Activated T-helper 2 cell treated with anti-CD3 and anti-CD28 coated beads, Interferon-gamma antibody, Interleukin-2, Interleukin-4, amounts not matched to agents 10 μg/mL and 5 μg/mL and 100 μg/mL, durations not matched to agents 14 hours and 24 hours and 36 hours (primary cell): ENCODE measurements around the gene PIP4K2B. TPM values are rescaled to one million over a fixed set of nuclear protein-coding genes. Genes with fewer than 3 reads are reported as not detected.
"Not testable (repeated sequence)": the region's sequence is repeated elsewhere in the genome, so short reads cannot be mapped to it uniquely, and the experiment has no call there.

ENCODE experiments used
- DNase-seq: peaks from one replicate; pipeline ENCODE4 v3.0.0; 2021; ENCODE audit warnings: low spot score
- H3K27ac Mint-ChIP-seq: one replicate; pipeline ENCODE4 v1.8.0; 2021; ENCODE audit warnings: mixed read lengths
- H3K27me3 Mint-ChIP-seq: one replicate; pipeline ENCODE4 v1.8.0; 2021; ENCODE audit warnings: low read depth, mixed read lengths
- H3K36me3 Mint-ChIP-seq: one replicate; pipeline ENCODE4 v1.8.0; 2021; ENCODE audit warnings: low read depth, mixed read lengths
- H3K4me1 Mint-ChIP-seq: one replicate; pipeline ENCODE4 v1.8.0; 2021; ENCODE audit warnings: low read depth, mixed read lengths
- H3K4me3 Mint-ChIP-seq: one replicate; pipeline ENCODE4 v1.8.0; 2021; ENCODE audit warnings: low read depth, mild to moderate bottlenecking, moderate library complexity, mixed read lengths
- H3K9me3 Mint-ChIP-seq: one replicate; pipeline ENCODE4 v1.8.0; 2021; ENCODE audit warnings: mixed read lengths
- intact Hi-C: fragments of 100-400 bp; cut with micrococcal nuclease; formaldehyde crosslinking; loops from one replicate; pipeline ENCODE4 v1.15.1; 2023
- total RNA-seq: library from RNA; stranded (reverse); gene quantifications from 2 replicates; pipeline ENCODE4 v1.2.3, GENCODE V29; 2022

Gene PIP4K2B
- total RNA-seq, 1 donor from 2014 or later: 35.3 TPM

DNA sequence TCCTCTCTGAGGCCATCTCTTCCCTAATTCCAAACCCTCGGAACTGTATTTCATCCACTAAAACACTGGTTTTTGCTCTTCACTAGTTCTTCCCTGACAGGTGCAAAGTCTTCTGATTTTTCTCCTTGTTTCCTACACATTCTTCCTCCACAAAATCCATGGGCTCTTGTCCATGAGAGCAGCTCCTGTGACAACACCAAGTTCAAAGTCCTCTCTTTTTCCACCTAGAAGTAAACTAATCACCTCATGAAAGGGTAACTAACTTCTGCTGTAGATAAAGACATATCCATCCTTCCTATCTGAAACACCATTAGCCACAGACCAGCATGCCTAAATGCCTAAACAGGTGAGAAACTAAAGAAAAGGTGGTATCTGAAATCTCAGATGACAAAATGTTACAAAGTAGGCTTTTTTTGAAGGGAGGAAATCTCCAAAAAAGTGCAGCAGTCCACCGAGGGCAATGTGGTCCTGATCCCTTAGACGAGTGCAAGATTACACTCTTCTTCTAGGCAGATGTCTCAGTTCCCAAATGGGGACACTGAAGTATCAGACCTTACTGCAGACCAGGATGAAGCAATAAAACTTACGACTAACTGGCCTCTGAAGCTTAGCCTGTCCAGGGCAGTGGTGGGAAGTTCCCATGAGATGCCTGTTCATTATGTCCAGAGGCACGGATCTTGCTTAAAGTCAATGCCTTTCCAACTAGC, 2.8 kb downstream of the PIP4K2B start:
- Mint-ChIP-seq H3K4me3 (peak overlapping the region; percentile 27), H3K36me3 (peaks cover 50% of the 10 kb centered on the region), H3K27ac (no peak overlapping the region), H3K9me3 (no peaks in the 10 kb centered on the region), H3K4me1 (peaks cover 34% of the 10 kb centered on the region), H3K27me3 (no peaks in the 10 kb centered on the region)
- intact Hi-C loops: loop anchor here (5.0 kb wide), 2 partner anchors 71 to 356 kb away; partner anchors contain the start of gene PLXDC1
- no peak for DNase-seq

DNA sequence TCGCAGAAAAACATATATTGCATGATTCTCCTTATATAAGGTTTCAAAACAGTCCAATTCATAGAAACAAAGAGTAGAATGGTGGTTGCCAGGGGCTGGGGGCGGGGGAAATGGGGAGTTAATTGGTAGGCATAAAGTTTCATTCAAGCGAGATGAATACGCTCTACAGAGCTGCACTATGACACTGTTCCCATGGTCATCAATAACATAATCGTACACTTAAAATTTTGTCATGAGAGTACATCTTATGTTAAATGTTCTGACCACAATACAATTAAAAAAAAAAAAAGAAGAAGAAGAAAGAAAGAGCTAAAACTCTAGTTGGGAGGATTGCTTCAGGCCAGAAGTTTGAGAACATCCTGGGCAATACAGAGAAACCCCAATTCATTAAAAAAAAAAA, 5.1 kb downstream of the PIP4K2B start:
- Mint-ChIP-seq H3K4me1 (peaks cover 28% of the 10 kb centered on the region), H3K36me3 (peaks cover 36% of the 10 kb centered on the region), H3K4me3 (no peak overlapping the region), H3K27me3 (no peaks in the 10 kb centered on the region), H3K27ac (no peak overlapping the region), H3K9me3 (no peaks in the 10 kb centered on the region)
- intact Hi-C loops: no loop called here
- no peak for DNase-seq

DNA sequence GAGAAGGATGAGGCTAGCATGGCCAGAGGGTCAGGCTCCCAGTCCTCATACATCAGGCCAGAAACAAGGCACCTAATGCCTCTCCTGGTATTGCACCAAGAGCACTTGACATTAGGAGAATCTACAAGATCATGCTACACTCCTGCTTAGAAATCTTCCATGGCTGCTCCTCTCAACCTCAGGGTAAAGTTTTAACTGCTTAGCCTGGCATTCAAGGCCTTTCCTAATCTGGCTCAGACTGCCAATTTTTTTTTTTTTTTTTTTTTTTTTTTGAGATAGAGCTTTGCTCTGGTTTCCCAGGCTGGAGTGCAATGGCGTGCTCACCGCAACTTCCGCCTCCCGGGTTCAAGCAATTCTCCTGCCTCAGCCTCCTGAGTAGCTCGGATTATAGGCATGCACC, 8.2 kb downstream of the PIP4K2B start:
- Mint-ChIP-seq H3K4me3 (no peak overlapping the region), H3K27ac (no peak overlapping the region), H3K4me1 (peaks cover 4% of the 10 kb centered on the region), H3K27me3 (no peaks in the 10 kb centered on the region), H3K36me3 (peaks cover 26% of the 10 kb centered on the region), H3K9me3 (no peaks in the 10 kb centered on the region)
- intact Hi-C loops: no loop called here
- no peak for DNase-seq

DNA sequence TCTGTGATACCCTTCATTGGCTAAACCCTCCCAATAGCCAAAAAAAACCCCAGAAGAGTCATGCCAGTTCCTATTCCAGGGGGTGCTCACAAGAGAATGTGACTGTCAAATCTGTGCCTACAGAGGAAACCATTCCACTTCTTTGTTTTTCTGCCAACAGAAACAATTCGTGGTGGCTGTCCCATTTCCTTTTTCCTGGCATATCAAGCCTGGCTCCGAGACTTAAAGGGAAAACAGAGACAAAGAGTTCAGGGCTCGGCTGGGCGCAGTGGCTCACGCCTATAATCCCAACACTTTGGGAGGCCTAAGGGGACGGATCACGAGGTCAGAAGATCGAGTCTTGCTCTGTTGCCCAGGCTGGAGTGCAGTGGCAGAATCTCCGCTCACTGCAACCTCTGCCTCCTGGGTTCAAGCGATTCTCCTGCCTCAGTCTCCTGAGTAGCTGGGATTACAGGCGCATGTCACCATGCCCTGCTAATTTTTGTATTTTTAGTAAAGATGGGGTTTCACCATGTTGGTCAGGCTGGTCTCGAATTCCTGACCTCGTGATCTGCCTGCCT, 9.1 kb downstream of the PIP4K2B start:
- intact Hi-C loops, H3K4me1 Mint-ChIP-seq, H3K27me3 Mint-ChIP-seq, H3K4me3 Mint-ChIP-seq, H3K27ac Mint-ChIP-seq, DNase-seq, H3K9me3 Mint-ChIP-seq: not testable (repeated sequence)
- peaks cover 28% of the 10 kb centered on the region for H3K36me3 Mint-ChIP-seq

DNA sequence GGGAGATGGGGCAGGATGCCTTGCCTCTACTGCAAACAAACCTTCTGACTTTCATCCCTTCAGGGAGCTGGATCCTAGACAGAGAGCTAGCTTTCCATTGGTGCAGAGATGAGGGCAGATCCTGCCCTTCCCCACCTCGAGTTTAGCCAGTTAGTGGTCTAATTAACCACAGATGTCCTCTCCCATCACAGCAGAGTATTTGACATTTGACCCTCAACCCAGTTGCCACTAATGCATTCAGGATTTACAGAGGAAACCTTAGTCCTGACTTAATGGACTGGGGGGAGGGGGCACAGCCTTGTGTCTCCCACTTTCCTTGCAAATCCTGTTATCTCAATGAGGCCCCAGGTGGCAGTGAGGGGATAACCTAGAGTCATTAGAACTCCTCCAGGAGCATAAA, 10.2 kb downstream of the PIP4K2B start:
- Mint-ChIP-seq H3K9me3 (no peaks in the 10 kb centered on the region), H3K27ac (no peak overlapping the region), H3K36me3 (peaks cover 35% of the 10 kb centered on the region), H3K4me3 (no peak overlapping the region), H3K4me1 (peaks cover 2% of the 10 kb centered on the region), H3K27me3 (no peaks in the 10 kb centered on the region)
- intact Hi-C loops: no loop called here
- no peak for DNase-seq

DNA sequence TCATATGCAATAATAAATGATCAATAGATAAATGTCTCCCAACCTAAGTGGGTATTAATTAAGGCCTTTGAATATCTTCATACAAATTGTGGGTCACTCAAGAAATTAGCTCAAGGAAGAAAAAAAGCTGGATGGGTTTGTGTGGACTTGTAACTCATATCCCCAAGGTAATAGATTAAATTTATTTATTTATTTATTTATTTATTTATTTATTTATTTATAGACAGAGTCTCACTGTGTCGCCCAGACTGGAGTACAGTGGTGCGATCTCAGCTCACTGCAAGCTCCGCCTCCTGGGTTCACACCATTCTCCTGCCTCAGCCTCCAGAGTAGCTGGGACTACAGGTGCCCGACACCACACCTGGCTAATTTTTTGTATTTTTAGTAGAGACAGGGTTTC, 11.4 kb downstream of the PIP4K2B start:
- H3K9me3 Mint-ChIP-seq, DNase-seq, H3K27me3 Mint-ChIP-seq, H3K27ac Mint-ChIP-seq, H3K4me1 Mint-ChIP-seq, intact Hi-C loops, H3K4me3 Mint-ChIP-seq: not testable (repeated sequence)
- H3K36me3 Mint-ChIP-seq: peaks cover 35% of the 10 kb centered on the region

DNA sequence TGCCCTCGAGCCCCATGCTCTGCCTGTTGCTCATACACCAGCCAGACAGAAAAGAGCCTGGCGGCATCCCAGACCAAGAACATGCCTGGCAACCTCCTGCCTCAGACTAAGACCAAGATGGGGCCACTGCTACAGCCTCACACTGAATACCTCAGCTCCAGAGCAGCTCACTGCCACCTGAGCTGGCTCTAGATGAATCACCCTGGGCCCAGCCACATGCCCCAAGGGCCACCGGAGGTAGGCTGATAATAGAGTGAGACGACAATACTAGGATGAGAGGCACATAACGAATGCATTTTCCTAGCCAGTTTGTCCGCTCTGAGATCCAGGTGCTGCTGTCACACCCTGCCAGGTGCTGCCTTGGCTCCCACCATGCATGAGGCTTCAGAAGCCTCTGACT, 13.0 kb downstream of the PIP4K2B start:
- no peaks in the 10 kb centered on the region for H3K4me1 Mint-ChIP-seq
- no peak overlapping the region for H3K4me3 Mint-ChIP-seq
- H3K27ac Mint-ChIP-seq: no peak overlapping the region
- H3K9me3 Mint-ChIP-seq: no peaks in the 10 kb centered on the region
- no peak for DNase-seq
- intact Hi-C loops: no loop called here
- peaks cover 39% of the 10 kb centered on the region for H3K36me3 Mint-ChIP-seq
- H3K27me3 Mint-ChIP-seq: no peaks in the 10 kb centered on the region

DNA sequence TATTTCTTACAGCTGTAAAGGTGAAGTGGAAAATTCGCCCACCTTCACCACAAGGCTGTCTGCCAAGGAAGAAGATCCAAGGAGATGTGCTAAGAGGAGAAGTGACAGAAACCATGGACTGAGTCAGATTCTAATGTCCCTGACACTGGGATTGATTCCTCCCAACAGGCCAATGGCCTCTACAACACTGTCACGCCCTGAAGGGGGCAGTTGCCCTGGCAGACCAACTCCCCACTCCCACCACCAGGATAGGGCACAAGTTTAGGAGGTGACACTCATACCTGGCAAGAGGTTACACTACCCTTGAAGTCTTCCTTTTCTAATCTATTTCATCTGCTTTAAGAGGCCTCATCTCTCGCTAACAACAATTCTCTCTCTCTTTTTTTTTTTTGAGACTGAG, 16.1 kb downstream of the PIP4K2B start:
- Mint-ChIP-seq H3K27ac (no peak overlapping the region), H3K36me3 (peaks cover 66% of the 10 kb centered on the region), H3K9me3 (no peaks in the 10 kb centered on the region), H3K4me1 (no peaks in the 10 kb centered on the region), H3K4me3 (no peak overlapping the region), H3K27me3 (no peaks in the 10 kb centered on the region)
- intact Hi-C loops: no loop called here
- DNase-seq: no peak

DNA sequence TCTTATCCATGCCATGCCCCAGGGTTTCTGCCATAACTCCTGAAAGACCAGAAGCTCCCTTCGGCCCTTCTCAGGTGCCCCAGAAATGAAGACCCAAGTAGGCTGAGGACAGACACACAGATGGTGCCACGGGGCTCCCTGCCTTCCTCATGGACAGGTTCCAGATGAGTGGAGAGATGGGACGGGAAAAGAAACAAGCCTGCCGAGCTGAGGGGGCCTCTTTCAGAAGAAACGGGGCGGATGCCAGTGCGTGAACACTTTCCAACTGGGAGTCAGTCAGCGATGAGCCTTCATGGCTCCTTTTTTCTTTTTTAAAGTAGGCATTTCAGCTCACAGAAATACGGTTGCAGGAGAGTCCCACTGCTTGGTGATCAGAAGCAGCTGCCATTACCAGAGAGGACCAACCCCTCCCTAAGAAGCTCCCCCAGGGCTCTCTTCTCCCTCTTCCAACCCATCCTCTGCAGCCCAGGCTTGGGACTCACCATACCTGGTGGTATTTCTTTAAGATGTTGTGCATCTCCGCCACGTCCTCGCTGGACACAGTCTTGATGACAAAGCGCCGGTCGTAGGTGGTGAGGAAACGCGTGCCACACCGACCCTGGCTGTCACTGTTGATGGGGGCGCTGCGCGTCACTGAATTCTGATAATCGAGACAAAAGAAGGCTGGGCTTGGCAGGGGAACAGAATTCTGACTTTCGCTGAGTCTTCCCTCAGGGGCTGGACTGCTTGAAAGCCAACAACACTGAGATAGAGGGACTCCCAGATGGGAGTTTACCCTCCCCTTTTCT, 19.2 kb downstream of the PIP4K2B start:
- H3K4me1 Mint-ChIP-seq: no peaks in the 10 kb centered on the region
- intact Hi-C loops: no loop called here
- no peaks in the 10 kb centered on the region for H3K27me3 Mint-ChIP-seq
- peaks cover 60% of the 10 kb centered on the region for H3K36me3 Mint-ChIP-seq
- H3K9me3 Mint-ChIP-seq: no peaks in the 10 kb centered on the region
- no peak overlapping the region for H3K27ac Mint-ChIP-seq
- no peak for DNase-seq
- H3K4me3 Mint-ChIP-seq: no peak overlapping the region

DNA sequence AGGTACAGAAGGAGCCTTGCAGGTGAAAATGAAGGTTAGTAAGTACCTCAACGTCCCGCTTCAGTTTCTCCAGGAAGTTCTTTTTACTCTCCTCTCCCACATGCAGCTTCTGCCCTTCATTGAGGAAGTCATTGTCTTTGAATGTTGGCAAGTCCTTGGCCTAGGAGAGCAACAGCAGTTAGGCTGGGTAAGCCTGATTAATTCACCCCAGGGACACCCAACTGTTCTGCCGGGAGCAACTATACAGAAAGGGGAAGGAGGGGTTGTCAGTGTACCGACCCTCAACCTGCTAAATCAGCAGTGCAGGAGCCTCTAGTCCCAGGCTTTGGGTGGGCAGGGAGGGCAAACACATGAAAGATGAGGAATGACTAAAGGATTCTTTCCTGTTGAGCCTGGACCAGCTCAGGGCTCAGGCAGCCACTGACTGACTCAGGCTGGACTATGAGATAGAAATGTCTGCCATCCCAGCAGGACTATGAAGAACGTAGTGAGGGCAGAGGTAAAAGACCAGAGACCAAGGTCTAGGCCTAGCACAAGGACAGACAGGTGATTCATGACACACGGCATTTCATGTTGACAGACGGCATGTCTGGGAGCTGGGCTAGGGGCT, 21.6 kb downstream of the PIP4K2B start:
- Mint-ChIP-seq H3K27ac (no peak overlapping the region), H3K9me3 (no peaks in the 10 kb centered on the region), H3K4me3 (no peak overlapping the region), H3K36me3 (peaks cover 60% of the 10 kb centered on the region), H3K27me3 (no peaks in the 10 kb centered on the region), H3K4me1 (no peaks in the 10 kb centered on the region)
- no peak for DNase-seq
- intact Hi-C loops: no loop called here

DNA sequence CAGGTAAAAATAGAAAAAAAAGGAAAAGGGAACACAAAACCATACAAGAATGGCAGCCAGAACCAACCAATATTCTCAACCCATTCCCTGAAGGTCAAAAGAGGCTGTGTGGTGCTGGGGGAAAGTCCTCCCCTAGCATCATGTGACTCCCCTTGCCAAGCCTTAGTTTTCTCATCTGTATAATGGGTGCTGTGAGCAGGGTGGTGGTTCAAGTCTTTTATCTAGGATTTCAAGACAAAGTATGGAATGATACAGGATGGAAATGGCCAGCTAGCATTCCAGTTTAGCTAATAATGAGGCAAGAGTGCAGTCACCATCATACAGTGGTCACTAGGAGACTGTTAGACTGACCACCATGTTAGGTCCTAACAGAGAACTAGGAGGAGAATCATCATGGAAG, 26.1 kb downstream of the PIP4K2B start:
- H3K4me3 Mint-ChIP-seq: no peak overlapping the region
- intact Hi-C loops: no loop called here
- H3K27me3 Mint-ChIP-seq: no peaks in the 10 kb centered on the region
- H3K4me1 Mint-ChIP-seq: no peaks in the 10 kb centered on the region
- no peak for DNase-seq
- H3K36me3 Mint-ChIP-seq: peaks cover 57% of the 10 kb centered on the region
- no peaks in the 10 kb centered on the region for H3K9me3 Mint-ChIP-seq
- no peak overlapping the region for H3K27ac Mint-ChIP-seq

DNA sequence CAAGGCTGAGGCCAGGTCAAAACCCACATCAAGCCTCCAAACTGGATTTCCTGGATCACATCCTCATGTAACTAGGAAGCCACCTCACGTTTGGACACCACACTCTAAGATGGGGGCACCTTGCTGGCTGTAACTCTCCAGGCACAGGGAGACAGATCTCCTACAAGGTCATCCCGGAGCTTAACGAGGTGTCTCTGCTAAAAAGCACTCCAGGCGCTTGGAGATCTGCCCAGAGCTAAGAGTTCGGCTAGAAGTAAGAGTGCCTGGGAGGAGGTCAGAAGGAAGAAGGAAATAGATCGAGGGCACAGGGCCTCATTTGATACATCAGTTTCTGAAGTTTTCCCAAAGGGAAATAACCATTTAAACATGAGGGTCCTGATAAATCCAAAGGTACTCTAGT, 30.9 kb downstream of the PIP4K2B start:
- peaks cover 2% of the 10 kb centered on the region for H3K4me1 Mint-ChIP-seq
- H3K27ac Mint-ChIP-seq: no peak overlapping the region
- DNase-seq: no peak
- no peak overlapping the region for H3K4me3 Mint-ChIP-seq
- intact Hi-C loops: no loop called here
- H3K36me3 Mint-ChIP-seq: peaks cover 80% of the 10 kb centered on the region
- H3K9me3 Mint-ChIP-seq: no peaks in the 10 kb centered on the region
- H3K27me3 Mint-ChIP-seq: no peaks in the 10 kb centered on the region

DNA sequence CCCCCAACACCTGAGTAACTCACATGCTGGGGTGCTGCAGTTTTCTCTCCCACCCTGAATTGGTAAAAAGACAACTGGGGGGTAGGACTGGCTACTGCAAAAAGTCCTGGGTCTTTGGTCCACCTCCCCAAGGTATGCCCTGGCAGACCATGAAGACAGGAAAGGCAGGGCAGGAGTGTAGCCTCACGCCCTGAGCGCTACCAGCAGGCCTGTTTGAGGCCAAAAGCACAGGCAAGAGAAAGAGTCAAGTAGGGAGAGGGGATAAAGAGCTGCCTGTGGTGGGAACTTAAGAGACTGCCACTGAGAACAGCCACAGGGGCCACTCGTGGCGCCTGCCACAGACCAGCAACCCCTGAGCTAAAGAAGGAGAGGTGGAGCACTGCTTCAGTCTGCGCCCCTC, 33.0 kb downstream of the PIP4K2B start:
- H3K4me3 Mint-ChIP-seq: no peak overlapping the region
- intact Hi-C loops: no loop called here
- DNase-seq: no peak
- peaks cover 8% of the 10 kb centered on the region for H3K4me1 Mint-ChIP-seq
- H3K36me3 Mint-ChIP-seq: peaks cover 83% of the 10 kb centered on the region
- no peaks in the 10 kb centered on the region for H3K9me3 Mint-ChIP-seq
- no peaks in the 10 kb centered on the region for H3K27me3 Mint-ChIP-seq
- no peak overlapping the region for H3K27ac Mint-ChIP-seq
